Smooth muscle cell of trachea (primary cell): ENCODE data around the gene TBL1Y. TPM values are rescaled to one million over a fixed set of nuclear protein-coding genes. Genes with fewer than 3 reads are reported as not detected.

Source experiments
- total RNA-seq: library from RNA; depleted of rRNA; stranded (reverse); fragments of >200 nt; gene quantifications from 2 replicates; pipeline ENCODE4 v1.2.1, GENCODE V29; 2014

The TBL1Y gene
- total RNA-seq, result not detected in 2 replicates

DNA sequence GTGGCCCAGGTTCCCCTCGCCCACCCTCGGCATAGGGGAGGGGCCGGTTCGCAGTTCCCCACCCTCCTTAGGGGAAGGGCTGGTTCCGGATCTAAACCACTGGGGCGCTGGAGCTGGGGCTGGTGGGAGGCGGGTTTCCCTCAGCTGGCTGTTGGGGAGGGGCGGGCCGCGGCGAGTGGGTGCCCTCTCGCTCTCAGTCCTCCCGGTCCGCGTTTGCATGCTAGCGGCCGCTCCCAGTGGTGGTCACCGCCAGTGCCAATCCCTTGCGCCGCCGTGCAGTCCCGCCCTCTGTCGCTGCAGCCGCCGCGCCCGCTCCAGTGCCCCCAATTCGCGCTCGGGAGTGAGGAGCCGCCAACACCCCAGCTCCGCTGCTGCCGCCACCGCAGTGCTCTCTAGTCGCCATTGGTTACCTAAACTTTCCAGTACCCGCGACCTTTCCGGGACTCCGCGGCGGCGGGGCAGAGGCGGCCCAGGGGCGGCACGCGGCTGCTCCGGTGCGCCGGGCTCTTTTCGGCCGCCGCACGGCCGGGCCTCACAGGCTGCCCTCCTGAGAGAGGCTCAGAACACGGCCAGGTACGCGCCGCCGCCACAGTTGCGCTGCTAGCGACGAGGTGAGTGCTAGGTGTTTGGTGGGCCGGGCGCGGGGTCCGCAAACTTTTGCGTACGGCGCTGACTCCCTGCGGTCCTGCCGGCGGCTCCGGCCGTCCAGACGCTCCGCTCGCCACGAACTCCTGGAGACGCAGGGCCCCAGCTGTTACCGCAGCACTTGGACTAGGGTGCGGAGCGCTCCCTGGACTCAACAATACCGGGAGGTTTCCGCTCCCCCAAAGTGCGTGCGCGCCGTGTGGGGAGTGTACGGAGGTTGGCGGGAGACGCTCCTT, at the start of gene TBL1Y:
Gene TBL1Y (plus strand): TSS at position 326 of the 881 bp plus-strand sequence. CDS start 114,388 bp downstream, outside the sequence.

DNA sequence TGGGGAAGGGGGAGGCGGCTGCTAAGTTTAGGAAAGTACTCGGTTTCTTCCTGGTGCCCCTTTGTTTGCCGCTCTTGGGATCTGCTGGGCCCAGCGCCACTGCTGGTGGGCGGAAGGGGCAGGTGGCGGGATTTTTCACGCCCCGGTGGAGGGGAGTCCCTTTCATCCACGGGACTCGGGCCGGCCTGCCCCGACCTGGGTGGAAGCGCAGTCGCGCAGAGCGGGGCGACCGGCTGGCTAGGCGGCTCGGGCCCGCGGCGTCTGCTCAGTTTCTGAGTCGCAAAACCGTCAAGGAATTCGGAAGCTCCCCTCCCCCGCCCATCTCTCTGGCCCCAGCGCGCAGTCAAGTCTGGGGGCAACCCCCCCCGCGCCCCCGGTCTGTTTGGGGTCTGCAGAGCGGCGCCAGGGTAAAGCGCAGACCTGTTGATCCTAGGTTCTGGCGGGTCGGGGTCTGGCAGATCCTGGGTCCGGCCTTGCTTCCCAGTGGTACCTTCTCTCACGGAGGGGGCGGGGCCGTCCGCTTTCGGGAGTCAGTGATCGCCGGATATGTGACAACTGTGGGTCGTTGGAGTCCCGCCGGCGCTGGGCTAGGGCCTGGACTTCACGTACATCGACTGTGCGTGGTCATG, 870 bp downstream of the TBL1Y start, which contains the start of gene AMELY:
Gene AMELY (minus strand): TSS at position 500 of the 629 bp plus-strand sequence. CDS start 39,144 bp downstream, outside the sequence.

Other genes starting within 250 kb of the TBL1Y start
- not detected in 2 replicates for gene AMELY, start 1.1 kb downstream of the TBL1Y start, total RNA-seq